GM18861 (cell line): ENCODE measurements around the gene YWHAQ.

ENCODE experiments used
- ATAC-seq: cut with Tn5 transposase; IDR thresholded peaks from one replicate; pipeline ENCODE4 v1.9.1; 2021; ENCODE audit not compliant: unreplicated experiment

YWHAQ gene

DNA sequence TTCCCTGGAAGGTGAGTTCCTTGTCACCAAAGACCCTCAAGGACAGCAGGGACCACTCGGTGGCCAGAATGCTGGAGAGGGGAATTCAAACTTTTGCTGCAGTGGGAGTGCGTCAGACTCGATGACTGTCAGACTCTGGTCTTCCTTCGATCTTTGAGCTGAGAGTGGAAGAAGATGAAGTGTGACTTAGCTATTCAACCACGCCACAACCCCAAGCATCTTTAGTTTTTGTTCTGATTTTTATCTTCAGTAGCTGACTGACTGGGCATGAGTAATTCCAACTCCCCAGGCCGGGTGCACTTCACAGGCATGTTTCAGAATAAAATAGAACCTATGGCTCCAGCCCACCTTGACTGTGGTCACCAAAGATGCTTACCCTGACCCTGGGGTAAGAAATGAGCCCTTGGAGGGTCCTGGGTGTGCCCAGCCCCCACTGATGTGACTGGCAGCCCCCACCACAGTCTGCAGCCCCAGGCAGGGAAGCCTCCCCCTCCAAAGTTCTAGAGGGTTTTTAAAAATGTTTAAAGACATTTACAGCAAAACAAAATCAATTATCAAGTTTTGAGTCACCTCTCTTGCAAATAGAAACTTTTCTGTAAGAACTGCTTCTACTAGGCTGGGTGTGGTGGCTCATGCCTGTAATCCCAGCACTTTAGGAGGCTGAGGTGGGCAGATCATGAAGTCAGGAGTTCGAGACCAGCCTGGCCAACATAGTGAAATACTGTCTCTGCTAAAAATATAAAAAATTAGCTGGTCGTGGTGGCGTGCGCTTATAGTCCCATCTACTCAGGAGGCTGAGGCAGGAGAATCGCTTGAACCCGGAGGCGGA lies 24.9 kb upstream of the YWHAQ start:
- no peak for ATAC-seq

GRCh38 chr2:9654452-9655100 lies 23.8 kb upstream of the YWHAQ start:
- no peak for ATAC-seq

DNA sequence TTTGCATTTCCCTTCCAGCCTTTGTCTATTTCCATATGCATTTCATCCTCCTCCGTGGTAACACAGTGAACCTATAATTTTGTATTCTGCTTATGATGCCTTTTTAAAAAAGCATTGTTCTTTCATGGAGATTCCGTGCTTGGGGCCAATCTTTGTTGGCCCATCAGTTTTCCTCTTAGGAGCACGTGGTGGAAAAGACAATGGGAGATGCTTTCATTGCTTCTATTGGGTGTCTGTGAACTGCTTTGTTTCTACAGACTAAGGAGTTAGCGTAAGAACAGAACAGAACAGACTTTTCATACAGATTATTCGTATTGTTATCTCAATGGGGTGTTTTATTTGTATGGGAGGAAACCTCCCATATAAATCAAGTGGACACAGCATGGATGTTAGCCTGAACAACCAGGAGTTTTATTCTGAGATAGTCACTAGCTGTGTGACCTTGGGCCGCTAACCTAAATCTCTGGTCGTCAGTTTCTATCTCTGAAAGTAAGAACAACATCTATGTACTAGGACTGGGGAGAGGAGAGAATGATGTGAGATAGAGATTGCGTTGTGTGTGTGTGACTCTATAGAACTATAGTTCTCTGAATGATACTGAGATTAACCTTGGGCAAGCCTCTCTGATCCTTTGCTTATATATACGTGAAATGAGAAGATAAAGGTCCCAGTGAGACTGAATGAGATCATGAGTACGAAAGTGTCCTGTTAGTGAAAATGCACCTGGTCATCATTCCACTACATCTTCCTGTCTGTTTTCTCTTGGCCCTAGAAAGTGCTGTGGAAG lies 22.9 kb upstream of the YWHAQ start:
- ATAC-seq, result no peak

- ATAC-seq, result no peak
Measured at GRCh38 chr2:9652898-9653479, 22.2 kb upstream of the YWHAQ start.

DNA sequence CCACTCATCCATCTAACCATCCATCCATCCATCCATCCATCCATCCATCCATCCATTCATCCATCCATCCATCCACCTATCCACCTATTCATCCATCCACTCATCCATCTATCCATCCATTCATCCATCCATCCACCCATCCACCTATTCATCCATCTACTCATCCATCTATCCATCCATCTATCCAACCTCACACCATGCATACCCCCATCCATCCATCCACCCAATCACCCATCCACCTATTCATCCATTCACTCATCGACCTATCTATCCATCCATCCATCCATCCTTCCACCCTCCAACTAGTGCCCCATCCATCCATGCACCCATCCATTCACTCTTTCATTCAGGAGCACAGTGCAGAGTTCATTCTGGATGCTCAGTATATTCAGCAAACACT lies 21.5 kb upstream of the YWHAQ start:
- ATAC-seq, result no peak

- no peak for ATAC-seq
Measured at GRCh38 chr2:9650119-9650821, 19.5 kb upstream of the YWHAQ start.

DNA sequence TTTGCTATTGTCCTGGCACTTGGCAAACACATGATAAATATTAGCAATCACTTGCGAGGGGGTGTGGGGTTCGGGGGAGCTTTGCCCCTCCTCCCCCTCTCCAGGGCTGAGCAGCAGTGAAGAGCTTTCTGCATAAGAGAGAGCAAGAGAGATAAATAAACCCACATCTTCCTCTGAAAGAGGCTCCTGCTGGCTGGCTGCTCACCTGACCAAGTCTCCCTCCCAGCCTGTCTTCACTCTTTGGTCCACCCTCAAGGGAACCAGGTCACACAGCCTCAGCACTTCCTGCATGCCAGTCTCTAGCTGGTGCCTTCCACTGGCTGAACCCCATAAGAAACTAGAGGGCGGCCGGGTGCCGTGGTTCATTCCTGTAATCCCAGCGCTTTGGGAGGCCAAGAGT lies 18.5 kb upstream of the YWHAQ start:
- ATAC-seq, result no peak

- ATAC-seq, result no peak
Measured at GRCh38 chr2:9648821-9649220, 18.0 kb upstream of the YWHAQ start.

GRCh38 chr2:9647884-9648283 lies 17.1 kb upstream of the YWHAQ start:
- ATAC-seq, result no peak

GRCh38 chr2:9646196-9647030 lies 15.6 kb upstream of the YWHAQ start:
- ATAC-seq, result no peak

- no peak for ATAC-seq
Measured at GRCh38 chr2:9644603-9645002, 13.8 kb upstream of the YWHAQ start.

DNA sequence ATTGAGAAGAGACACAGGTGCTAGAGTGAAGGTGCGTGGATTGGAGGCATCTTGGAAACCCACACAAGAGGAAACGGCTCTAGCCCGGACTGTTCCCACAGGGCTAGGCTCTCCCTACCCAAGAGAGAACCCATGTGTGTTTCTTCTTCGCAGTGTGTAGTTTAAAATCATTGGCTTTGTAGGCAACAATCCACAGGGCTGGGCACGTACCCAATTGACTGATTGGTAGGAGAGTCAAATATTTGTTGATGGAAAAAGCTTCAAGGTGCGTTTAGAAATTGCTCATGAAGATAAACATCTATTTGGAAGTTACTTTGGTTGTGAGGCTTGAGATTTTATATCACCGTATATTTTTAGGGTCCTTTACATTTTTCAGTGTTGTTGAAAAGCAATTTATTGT lies 13.2 kb upstream of the YWHAQ start:
- no peak for ATAC-seq

DNA sequence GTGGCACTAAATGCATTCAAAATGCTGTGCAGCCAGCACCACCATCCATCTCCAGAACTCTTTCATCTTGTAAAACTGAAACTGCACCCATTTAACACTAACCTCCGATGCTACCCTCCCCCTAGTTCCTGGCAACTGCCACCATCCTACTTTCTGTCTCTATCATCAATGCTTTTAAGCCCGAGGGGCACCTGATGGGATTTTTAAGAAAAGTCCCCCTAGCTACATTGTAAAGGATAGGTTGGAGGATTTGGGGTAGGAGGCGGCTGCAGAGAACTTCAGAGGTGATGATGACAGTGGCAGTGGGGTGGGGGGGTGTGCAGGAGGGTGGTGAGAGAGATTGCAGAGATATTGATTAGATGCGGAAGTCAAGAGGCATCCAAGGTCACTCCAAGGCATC lies 10.8 kb upstream of the YWHAQ start:
- no peak for ATAC-seq

- ATAC-seq, result no peak
Measured at GRCh38 chr2:9640403-9641104, 9.8 kb upstream of the YWHAQ start.

- ATAC-seq, result no peak
Measured at GRCh38 chr2:9639740-9640343, 9.0 kb upstream of the YWHAQ start.

DNA sequence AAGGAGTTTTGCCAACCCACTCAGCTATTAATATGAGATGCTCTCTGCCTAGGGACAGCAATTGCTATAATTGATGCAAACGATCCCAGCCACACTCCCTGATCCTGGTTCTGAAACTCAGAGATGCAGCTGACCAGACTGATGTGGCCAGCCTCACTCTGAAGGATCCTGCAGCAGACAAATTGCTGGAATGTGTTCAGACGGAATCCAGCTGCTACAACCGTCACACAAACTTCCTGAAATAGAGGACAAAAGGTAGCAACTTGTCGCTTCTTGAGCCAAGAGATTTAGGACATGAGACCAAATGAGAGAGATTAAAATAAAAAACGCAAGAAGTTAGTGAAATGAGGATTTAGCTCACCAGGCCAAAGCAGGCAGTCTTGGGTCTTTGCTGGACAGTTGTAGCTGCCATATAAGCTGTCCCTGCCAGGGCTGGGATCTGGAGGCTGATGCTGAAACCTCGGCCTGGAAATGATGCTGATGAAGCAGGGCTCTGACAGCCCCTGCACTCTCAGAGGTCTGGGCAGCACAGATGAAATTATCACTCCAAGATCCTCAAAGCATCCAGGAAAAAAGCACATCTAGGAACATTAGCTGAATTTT lies 8.3 kb upstream of the YWHAQ start:
- ATAC-seq, result no peak

DNA sequence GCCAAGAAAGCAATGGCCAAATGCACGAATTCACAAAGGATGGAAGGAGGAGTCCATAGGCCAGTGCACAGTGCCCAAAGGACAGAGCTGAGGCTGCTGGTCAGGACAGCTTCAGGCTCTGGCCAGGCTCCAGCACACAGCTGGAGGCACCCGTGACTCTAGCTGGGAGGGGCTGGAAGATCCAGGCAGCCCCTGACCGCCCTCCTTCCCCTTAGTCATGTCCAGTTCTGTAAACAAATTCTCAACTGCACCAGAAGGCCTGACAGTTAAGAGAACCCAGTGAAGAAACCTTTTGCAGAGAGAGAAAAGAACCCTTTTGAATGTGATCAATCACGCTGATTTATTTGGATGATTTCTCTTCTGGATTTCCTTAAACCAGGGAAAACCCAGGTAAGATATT lies 7.7 kb upstream of the YWHAQ start:
- ATAC-seq, result no peak

DNA sequence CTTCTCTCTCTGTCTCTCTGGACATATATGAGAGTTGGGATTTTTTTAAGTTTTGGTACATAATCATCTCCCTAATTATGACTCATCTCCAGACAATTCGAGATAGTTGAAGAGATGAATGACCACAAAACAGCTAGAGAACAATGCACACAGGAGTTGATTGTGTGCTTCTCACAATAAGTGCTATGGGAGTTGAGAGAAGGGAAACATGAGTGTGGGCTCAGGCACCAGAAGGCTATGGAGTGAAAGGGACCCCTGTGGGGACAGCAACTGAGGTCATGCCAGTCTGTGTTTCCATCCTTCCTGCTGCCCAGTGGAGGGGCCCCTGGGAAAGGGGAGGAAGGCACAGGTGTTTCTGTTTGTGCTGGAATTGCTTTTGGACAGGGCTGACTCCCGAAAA lies 6.5 kb upstream of the YWHAQ start:
- ATAC-seq, result no peak

DNA sequence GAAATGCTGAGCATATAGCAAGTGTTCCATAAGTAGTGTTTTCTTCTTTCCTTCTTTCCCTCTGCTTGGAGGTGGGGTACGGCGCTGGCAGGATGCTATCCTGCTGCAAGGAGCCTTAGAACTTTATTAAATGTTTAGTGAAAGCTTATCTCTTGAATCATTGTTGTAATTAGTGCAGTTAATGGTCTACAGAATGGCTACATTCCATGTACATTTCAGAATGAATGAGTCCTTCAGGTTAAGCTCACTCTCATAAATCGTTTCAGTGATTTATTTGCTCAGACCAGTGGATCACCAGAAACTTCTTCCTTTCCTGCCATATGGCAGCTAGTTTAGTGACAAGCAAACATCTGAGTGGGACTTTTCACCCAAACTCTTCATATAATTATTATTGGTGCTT lies 3.3 kb upstream of the YWHAQ start:
- ATAC-seq, result no peak
